ENCODE measurements around the gene ZAR1L.

ZAR1L gene

DNA sequence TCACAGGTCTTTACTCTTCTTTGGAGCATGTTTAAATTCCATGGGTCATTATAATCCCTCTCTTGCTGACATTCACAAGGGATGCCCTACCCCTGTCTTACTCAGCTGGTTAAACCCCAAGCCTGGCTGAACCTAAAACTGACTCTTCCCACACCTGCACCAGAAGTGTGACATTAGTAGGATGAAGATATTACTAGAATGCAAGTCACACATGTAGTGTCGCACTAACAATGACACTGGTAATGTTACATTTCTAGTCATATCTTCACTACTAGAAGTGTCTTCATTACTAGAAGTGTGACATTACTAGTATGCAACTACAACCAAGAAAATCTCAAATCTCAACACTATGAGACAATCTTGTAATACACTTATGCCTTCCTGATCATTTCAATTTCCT lies 14.2 kb downstream of the ZAR1L start:
- DNase-seq (ENCODE audit: low spot score): no peak

DNA sequence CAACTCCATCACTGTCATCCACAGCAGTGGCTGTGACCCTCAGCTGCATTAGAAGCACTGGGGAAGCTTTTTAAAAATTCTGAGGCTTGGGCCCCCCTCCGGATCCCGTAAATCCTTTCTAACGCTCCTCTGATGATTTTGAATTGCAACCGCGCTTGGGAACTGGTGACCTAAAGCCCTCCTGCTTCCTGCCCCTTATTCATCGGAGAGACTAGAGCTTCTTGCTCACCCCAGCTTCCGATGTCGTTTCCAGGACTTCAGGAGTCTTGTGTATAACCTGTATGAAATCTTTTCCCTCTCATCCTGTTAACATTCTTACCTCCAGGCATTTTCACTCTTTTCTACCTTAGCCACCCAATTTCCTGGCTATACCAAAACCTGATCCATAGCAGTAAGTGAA lies 14.8 kb downstream of the ZAR1L start:
- no peak for DNase-seq (ENCODE audit: low spot score)

DNA sequence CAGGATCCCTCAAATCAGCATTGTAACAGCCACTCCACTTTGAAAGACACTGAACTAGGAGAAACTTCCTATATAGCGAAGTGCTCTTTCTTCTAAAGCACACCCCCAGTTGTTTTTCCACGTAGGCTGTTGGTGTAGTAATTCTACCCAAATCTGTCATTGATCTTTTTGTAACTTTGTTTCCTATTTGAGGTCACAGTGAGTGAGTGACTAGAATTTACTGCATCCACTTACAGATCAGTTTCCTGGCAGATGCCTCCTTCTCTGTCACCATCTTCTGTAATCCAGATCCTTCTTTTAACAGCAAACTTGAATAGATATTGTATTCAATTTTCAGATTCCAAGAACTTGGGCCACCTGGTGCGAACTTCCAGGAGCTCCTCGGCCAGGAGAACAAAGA lies 15.3 kb downstream of the ZAR1L start:
- DNase-seq (ENCODE audit: low spot score): no peak

DNA sequence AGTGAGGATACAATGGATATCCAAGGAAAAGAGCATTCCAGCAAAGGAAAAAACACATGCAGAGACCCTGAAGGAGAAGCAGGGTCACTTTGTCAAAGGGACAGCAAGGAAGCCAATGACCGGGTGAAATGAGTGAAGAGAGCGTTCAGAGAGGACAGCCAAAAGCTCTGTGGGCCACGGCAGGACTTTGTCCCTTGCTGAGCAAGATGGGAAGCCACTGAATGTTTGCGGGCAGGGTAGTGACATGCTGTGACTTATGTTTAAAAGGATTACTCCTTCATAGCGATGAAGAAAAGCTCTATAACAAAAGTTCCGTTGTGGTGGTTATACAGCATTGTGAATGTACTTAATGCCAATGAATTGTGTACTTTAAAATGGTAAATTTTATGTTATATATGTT lies 16.5 kb downstream of the ZAR1L start:
- no peak for DNase-seq (ENCODE audit: low spot score)

DNA sequence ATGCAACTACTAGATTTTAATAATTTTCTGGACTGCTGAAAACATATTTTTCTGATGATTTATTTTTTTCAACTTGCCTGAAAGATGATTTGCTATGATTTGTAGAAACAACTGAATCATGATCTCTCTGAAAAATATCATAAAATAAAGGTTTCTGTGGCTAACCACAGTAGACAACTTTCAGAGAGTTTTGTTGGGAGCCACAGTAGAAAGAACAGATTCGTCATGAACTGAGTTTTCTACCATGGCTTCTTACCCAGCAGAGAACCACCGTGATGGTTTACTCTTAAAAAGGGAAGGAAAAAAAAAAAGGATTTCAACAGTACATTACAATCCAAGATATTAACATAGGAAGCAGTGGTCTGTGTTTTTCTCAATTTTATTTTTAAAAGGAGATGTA lies 18.0 kb downstream of the ZAR1L start:
- DNase-seq (ENCODE audit: low spot score): no peak

DNA sequence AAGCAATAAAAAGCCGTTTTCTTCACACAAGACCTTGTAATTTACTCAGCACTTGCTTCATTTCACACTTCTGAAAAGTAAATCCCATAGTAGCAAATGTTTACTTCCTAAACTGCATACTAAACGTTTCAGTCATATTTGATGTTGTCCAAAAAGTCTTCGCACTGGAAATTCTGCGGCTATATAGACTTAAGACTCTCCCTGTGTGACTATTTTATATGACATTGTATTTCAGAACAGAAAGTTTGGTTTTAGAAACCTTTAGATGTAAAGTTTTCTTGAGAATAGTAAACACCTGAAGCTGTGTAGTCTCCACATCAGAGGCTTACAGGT lies 29.6 kb downstream of the ZAR1L start:
- DNase-seq (ENCODE audit: low spot score): no peak

DNA sequence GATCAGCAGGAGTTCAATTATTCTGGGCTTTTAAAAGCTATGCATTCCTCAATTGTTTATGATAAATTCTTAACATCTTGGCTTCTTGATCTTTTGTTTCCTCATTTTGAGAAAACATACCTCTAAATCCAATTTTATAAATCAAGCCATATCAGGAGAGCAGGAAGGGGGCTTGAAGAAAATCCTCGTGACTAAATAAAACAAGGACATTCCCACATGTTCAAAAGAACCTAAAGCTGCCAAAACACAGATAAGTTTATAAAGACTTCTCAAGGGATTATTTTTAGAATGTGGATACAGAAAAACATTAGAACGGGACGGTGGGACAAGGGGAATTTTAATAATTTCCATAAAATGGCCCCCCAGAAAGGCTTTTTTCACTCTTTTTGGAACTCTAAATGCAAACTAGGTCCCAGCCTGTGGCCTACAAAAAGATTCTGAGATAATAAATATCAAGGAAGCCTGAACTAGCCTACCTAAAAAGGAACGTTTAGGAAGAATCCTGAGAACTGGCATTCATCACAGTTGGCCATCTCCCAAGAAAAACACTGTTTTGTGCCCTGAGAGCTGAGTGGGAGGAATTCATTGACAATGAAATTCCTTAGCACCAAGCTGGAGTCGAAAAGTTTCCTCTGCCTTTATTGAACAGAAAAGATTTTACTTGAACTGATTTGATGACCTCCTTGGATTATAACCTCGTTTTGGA lies 30.1 kb downstream of the ZAR1L start:
- peak; percentile 58 for DNase-seq (ENCODE audit: low spot score)

DNA sequence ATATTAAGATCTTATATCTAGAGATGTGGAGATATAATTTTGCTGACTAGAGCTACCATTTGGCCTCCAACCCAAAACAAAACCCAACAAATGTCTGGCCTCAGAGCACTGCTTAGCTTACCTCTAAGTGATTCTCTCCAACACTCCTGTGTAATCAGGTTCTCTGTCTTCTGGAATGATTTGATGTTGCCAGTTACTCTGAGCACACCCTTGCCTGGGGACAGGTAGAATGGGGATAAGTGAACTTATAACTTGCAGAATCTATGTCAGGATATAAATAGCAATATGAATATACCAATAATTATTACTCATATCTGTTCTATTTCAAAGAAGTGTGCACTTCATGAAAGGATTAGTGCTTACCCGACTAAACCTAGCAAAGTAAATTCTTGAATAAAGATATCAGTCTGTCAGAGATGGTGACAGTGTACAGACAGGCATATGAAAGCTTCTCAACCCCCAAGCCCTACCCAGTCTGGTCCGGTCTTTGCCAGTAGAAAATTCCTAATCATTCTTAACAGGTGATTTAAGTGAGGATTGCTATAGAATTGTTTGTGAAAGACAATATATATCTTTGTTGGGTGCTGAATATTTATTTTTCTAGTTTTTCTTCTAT lies 33.0 kb downstream of the ZAR1L start:
- no peak for DNase-seq (ENCODE audit: low spot score)

DNA sequence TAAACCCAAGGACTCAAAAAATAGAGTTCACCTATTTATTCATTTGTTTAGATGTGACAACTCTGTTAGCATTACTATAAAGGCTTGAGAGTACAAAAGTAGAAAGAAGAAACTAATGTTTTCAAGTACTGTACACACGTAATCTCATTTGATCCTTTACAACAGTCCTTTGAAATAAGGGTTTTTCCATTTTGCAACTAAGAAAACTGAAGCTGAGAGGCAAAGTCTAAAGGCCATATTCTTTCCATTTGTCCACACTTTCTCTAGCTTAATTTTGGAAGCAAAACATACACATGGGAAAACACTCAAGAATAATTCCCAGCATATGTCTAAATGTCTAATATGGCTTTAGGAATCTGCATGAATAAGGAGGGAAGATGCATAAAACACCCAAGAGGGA lies 34.1 kb downstream of the ZAR1L start:
- no peak for DNase-seq (ENCODE audit: low spot score)

DNA sequence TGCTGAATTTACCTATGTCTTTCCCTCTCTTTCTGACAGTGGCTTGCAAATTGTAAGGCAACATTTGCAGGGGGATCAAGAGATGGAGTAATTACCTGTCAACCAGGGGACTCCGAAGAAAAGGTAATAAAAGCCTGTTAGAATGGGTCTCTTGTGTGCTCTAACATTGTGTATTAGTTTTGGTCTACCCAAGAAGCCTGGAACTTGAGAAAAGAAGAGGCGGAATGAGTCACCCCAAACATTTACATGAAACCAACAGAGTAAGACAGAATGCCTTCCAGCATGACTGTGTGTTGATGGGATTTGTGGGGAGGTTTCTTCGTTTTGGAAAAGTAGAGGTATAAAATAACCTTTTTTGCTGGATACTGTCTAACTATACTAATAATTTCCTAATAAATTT lies 36.7 kb downstream of the ZAR1L start:
- DNase-seq (ENCODE audit: low spot score): peak; percentile 54

DNA sequence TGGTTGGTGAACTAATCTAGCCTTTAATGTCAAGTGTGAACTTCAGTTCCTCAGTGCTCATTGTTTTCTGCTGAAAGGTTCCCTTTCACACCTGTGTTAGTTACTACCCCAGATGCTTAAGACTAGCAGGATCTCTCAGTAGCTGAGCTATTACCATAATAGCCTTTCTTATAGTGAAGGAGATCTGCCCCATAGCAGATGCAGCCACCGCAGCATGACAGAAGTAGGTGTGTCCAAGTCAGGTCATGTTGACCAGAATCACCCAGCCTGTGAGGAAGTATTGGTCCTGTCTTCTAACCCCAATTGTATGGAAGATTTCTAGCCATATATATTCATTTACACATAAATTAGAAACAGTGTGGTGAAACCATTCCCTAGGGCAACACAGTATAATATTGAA lies 37.3 kb downstream of the ZAR1L start:
- DNase-seq (ENCODE audit: low spot score): no peak

DNA sequence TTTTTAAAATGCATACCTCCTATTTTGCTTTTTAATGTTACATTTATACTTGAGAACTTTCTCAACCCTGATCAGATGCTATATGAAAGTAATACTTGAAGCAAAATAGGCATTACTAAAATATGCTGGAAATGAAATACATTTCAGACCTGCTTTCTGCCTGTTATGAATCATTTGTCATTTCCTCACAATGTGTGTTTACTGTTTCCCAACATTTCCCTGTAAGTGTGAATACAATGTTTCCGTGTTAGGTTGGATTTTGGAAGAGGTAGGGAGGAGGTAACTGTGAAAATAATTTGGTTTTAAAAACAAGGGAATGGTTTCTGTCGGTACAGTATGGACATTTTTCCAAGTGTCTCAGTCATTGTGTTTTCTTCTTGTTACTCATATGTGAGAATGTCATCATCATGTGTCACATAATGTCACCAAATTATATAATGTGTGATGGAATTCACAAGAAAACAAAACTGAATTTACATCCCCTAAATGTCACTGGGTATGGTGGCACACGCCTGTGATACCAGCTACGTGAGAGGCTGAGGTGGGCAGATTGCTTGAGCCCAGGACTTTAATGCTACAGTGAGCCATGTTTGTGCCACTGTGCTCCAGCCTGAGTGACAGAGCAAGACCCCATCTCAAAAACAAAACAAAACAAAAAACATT lies 43.0 kb downstream of the ZAR1L start:
- DNase-seq (ENCODE audit: low spot score): no peak

DNA sequence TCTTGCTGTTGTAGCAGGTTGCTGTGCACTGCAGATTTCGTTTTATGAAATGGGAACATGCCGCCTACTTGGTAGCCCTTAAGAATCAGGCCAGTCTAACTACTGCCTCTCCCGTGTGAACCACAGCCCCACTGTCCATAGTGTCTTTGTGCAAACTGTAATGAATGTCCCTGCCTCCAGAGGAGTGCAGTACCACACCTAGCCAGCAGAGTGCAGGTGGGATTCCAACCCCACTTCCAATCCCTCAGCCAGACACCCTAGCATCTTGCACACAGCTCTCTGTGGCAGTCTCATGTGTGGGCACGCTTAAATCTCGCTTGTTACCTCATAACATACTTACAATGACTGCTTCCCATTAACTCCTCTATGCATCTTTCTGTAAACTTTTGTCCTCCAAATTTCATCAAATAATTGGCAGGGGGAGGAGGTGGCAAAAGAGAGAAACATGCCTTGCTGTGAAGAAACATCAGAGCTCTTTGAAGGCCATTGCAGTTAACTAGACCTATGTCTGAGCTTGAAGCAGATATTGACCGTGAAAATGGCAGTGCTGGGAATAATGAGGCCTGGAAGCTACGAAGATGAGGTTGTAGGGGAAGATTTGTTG lies 47.2 kb downstream of the ZAR1L start:
- no peak for DNase-seq (ENCODE audit: low spot score)

DNA sequence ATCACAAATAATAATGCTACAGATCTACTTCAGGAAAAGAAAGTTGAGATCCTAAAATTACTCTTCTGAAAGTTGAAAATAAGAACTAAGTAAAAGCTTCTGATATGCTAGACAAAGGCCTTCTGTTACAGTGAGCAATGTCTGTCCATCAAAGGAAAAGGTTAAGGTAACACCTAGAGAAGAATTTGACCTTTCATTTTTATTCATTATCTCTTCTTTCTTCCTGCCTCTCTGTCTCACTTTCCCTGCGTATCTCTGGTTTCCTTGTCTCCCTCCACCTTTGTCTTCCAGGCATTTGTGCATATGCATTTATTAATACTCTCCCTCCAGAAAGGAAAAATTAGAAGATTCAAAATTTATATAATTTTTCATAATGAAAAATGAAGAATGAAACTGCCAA lies 49.0 kb downstream of the ZAR1L start:
- DNase-seq (ENCODE audit: low spot score): no peak

DNA sequence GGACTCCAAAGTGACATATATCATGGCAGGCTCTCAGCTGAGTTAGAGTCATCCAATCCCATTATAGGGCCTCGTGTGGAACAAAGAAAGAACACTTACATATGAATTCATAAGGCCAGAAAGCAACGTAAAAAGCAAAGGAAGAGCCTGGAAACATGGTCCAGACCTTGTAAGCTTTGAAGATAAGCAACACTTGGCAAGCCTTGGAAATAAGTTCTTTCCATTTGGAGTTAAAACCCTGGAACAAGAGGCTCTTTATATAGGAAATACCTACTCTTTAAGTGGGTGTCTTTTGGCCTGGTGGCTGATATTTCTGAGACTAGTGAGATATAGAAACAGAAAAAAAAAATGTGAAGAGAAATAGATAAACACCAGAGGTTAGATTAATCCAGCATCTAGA lies 49.4 kb downstream of the ZAR1L start:
- no peak for DNase-seq (ENCODE audit: low spot score)

DNA sequence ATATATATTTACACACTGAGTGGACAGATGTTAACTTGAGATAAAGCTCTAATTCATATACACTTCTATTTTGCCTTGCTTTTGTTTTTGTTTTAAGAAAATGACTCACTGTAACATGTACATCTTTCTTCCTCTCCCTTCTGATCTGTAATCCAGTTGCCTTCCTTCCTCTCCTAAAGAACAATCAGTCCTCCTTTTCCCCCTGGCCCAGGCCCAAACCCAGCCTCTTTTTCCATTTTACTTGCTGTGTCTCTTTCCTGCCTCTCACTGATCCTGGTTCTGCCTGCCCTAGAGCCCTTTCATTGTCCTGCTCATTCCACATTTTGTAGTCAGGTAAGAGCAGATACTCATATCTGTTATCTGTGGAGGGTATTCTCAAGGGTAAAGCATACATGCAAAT lies 50.8 kb downstream of the ZAR1L start:
- no peak for DNase-seq (ENCODE audit: low spot score)

DNA sequence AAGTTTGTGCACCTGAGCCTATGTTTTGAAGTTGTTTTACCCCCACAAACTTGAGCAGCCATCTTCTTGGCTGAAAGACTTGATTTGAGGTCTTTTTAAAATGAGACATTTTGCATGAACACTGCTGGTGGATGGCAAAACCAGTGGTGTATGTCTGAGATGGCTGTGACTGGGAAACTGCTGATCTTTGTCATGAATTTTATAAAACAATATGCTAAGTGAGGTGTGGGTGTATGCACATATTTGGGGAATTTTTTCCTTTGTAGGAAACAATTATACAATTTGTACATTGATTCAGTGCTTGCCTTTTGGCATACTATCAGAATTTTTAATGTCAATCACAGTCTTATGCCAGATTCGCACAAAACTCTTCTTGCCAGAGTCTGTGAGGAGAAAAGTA lies 52.5 kb downstream of the ZAR1L start:
- no peak for DNase-seq (ENCODE audit: low spot score)

DNA sequence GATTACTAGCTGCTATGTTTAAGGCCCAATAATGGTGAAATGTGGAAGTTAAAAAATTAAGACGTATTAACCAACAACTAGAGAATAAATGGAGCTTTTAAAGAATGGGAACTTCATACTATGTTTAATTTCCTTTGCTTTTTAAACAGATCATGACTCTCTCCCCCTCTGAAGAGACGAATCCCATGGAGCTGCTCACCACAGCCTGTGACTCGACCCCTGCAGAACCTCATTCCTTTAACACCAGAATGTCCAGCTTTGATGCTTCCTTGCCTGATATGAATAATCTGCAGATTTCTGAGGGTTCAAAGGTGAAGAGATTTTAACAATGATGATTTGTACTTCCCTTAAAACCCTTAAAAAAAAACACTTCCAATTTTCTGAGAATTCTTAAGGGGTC lies 53.0 kb downstream of the ZAR1L start:
- DNase-seq (ENCODE audit: low spot score): peak; percentile 27

DNA sequence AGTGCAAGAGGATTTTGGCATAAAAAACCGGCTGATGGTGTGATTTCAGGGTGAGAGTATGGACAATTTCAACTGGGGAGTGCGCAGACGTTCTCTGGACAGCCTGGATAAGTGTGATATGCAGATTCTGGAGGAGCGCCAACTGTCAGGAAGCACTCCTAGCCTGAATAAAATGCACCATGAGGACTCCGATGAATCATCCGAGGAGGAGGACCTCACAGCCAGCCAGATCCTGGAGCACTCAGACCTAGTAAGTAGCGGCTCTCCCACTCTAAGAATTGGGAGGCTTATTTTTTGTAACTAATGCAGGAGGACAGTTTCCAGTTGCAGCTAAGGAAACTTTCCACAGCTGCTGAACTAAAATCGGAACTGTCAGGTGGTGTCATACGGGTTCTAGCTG lies 53.6 kb downstream of the ZAR1L start:
- DNase-seq (ENCODE audit: low spot score): peak; percentile 64

DNA sequence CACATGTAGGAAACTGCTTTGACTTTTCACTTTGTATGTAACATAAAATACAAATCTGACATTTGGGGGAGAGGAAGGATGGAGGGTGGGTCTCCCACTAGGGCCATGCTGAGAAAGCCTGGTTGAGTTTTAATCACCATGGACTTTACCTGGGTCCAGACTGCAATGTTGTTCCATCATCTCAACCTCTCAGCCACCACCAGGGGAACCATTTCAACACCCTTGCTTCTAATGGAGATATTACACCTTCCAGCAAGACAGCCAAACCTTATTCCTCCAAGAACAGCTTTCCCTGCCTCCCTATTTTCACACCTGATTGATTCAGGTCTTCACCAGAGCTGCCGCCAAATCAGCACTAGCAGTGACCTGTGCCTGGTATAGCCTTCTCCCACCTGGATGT lies 56.0 kb downstream of the ZAR1L start:
- no peak for DNase-seq (ENCODE audit: low spot score)

DNA sequence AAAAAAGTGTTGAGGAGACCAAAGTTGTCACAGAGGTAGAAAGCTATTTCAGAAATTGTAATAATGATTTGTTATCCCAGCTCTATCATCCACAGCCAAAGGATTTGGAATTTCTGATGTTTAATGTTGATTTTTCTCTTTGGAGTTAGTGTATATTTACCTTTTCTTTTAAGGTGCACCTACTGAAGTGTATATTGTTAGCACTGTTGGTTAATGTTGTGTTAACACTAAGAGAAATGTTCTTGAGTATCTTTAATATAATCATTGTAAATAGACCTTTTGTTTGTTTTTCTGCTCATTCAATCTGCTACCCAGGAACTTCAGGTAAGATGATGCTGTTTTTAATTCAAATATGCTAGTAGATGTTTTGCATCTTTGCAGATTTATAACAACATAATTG lies 57.5 kb downstream of the ZAR1L start:
- DNase-seq (ENCODE audit: low spot score): no peak

DNA sequence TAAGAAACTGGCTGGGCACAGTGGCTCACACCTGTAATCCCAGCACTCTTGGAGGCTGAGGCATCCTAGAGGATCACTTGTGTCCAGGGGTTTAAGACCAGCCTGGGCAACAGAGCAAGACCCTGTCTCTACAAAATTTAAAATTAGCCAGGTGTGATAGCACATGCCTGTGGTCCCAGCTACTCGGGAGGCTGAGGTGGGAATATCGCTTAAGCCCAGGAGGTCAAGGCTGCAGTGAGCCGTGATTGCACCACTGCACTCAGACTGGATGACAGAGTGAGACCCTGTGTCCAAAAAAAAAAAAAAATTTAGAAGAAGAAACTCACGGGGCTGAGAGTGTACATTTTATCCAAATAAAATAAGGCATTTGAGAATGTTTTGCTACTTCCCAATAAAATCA lies 58.9 kb downstream of the ZAR1L start:
- no peak for DNase-seq (ENCODE audit: low spot score)

DNA sequence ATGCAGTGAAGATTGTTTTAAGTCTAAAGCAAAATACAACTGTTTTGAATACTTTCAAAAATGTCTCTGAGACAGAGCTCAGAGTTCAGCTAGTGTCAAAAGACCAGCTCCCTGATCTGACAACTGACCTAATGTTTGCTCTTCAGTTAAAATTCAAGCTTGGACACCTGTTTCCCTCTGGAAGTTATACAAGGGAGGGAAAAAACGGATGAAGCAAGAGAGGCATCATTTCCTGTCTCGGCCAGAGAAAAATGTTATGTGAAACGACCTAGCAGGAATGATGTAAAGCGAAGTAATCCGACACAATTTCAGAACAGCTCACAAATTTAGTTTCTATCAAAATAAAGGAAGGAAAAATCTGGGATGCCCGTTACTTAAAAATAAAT lies 59.4 kb downstream of the ZAR1L start:
- DNase-seq (ENCODE audit: low spot score): no peak

Data from AG08396 (cell line).